Small intestine (tissue), 7 donors: ENCODE data around the gene MYH16. TPM values are rescaled to one million over a fixed set of nuclear protein-coding genes. Genes with fewer than 3 reads are reported as not detected.
A peak's percentile ranks its signal among the peaks of the same experiment; 100 is the strongest.
"Not testable (repeated sequence)": the region's sequence is repeated elsewhere in the genome, so short reads cannot be mapped to it uniquely, and the experiment has no call there.

Experiments
- DNase-seq, 2 donors: peaks; one replicate each; pipeline versions ENCODE4 v3.0.0 to v3.0.0-alpha.2; 2013
- FAIRE-seq: peaks from 2 replicates; lab custom pipeline; 2012; peaks lifted over from hg19 to GRCh38; lab: Jason Lieb, UNC
- H3K27ac ChIP-seq, 3 donors: one replicate each; pipeline ENCODE4 v1.5.1; 2013; ENCODE audit warnings: low read length in 2 of 3, mild to moderate bottlenecking in 2 of 3, control low read depth in 1 of 3, inconsistent platforms in 1 of 3, low read depth in 1 of 3, moderate library complexity in 1 of 3
- H3K27me3 ChIP-seq, 3 donors: one replicate each; pipeline ENCODE4 v1.6.1; 2013; ENCODE audit warnings: low read length in 3 of 3, inconsistent platforms in 1 of 3; ENCODE audit not compliant: control insufficient read depth in 3 of 3, insufficient read depth in 3 of 3
- H3K36me3 ChIP-seq, 3 donors: one replicate each; pipeline ENCODE4 v1.6.1; 2013; ENCODE audit warnings: low read length in 3 of 3, inconsistent platforms in 1 of 3, low read depth in 1 of 3, mild to moderate bottlenecking in 1 of 3, moderate library complexity in 1 of 3; ENCODE audit not compliant: control insufficient read depth in 3 of 3, insufficient read depth in 2 of 3
- H3K4me1 ChIP-seq, 3 donors: one replicate each; pipeline ENCODE4 v1.6.1; 2013; ENCODE audit warnings: low read length in 2 of 3, inconsistent platforms in 1 of 3, low read depth in 1 of 3, mild to moderate bottlenecking in 1 of 3, moderate library complexity in 1 of 3; ENCODE audit not compliant: control insufficient read depth in 3 of 3, insufficient read depth in 2 of 3
- H3K4me3 ChIP-seq, 3 donors: one replicate each; pipeline ENCODE4 v1.5.1; 2013; ENCODE audit warnings: low read length in 3 of 3, control low read depth in 1 of 3, inconsistent platforms in 1 of 3, low read depth in 1 of 3, mild to moderate bottlenecking in 1 of 3, moderate library complexity in 1 of 3
- H3K9me3 ChIP-seq, 2 donors: one replicate each; pipeline ENCODE4 v1.6.1; 2013; ENCODE audit warnings: low read depth in 1 of 2, low read length in 1 of 2; ENCODE audit not compliant: control insufficient read depth in 2 of 2, insufficient read depth in 1 of 2
- WGBS, 3 donors: extraction: QIAGEN DNeasy Blood & Tissue Kit; methylation state at CpG; one replicate each; pipeline ENCODE4 v1.1.7; 2013; 5-methylcytosine and 5-hydroxymethylcytosine counted together
- polyA plus RNA-seq, 4 donors: library from polyadenylated mRNA; stranded (reverse) in 3 of 4; unstranded in 1 of 4; fragments of 200-250 nt in 3 of 4; fragments of 120-200 nt in 1 of 4; gene quantifications; one replicate each; pipeline versions ENCODE4 v1.2.1 to v1.2.3, GENCODE V29; 2013
- donor health status: healthy with polysubstance abuse.
- donor health status: control.
- donor health status: control.
- donor health status: Bipolar disorder and iron deficiency.
- donor health status: healthy.

The MYH16 gene
- polyA plus RNA-seq, 4 donors, result 0.01 to 0.07 TPM; not detected in 2

DNA sequence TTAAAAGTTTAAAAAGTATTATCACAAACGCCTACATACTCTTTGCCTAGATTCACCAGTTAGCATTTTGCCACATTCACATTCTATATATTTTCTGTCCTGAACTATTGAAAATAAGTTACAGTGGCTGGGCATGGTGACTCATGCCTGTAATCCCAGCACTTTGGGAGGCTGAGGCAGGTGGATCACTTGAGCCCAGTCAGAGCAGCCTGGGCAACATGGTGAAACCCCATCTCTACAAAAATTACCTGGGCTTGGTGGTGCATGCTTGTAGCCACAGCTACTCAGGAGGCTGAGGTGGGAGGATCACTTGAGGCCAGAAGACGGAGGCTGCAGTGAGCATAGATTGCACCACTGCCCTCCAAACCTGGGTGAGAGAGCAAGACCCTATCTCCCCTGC, 58.4 kb downstream of the MYH16 start:
- peaks cover 3 to 49% (median 4%) of the 10 kb centered on the region in 3 donors for H3K36me3 ChIP-seq
- H3K4me1 ChIP-seq, result peaks cover 7 to 33% (median 11%) of the 10 kb centered on the region in 3 donors
- no peaks in the 10 kb centered on the region for H3K9me3 ChIP-seq
- no peak for FAIRE-seq
- no peaks in the 10 kb centered on the region for H3K27me3 ChIP-seq
- H3K4me3 ChIP-seq, result no peak overlapping the region
- peak in 1 of 2 donors; percentile 25 for DNase-seq
- peak overlapping the region; percentile 64 to 83 (median 79) for H3K27ac ChIP-seq
- WGBS, 3 donors, result 67 to 85% (median 78%) methylated on average over 2 of the region's 2 CpGs

DNA sequence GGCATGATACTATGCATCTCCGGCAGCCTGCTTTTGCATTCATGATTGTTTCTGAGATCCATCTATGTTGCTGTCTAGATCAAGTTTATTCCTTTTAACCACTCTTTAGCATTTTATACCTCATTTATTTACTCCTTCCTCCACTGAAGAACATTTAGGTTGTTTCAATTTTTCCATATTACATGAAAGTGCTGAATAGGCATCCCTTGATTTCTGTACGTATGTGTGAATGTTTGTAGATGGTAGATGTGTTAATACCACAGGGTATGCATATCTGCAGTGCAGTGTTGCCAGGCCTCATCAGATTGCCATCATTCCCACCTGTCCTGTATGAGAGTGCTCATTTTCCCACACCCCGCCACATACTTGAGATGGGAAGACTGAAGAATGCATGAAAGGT, 67.0 kb downstream of the MYH16 start:
- H3K9me3 ChIP-seq, result no peaks in the 10 kb centered on the region
- no peak for DNase-seq
- H3K27ac ChIP-seq, result no peak overlapping the region
- peaks cover 9 to 59% (median 26%) of the 10 kb centered on the region in 3 donors for H3K36me3 ChIP-seq
- no peak overlapping the region for H3K4me3 ChIP-seq
- FAIRE-seq, result no peak
- H3K4me1 ChIP-seq, result no peaks in the 10 kb centered on the region
- WGBS, 3 donors, result 92 to 98% (median 95%) methylated on average over 3 of the region's 3 CpGs
- H3K27me3 ChIP-seq, result no peaks in the 10 kb centered on the region

DNA sequence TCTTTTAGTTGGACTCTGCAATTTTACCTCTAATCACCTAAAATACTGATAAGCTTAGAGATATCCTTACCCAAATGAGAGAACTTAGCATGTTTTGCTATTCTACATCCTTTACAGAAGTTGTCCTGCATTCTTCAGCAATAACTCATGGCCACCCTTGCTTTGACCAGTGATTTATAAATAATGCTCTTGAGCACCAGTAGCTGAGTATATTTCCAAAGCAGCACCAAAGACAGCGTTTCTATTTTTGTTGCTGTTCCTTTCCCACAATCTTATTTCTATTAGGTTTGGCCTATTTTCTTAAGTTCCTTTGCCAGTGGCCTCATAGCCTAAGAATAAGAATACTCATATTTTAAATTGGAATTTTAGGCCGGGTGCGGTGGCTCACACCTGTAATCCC, 68.0 kb downstream of the MYH16 start:
- Histone ChIP-seq H3K4me3 (no peak overlapping the region), H3K4me1 (no peaks in the 10 kb centered on the region), H3K27ac (no peak overlapping the region), H3K27me3 (no peaks in the 10 kb centered on the region), H3K36me3 (peaks cover 9 to 57% (median 30%) of the 10 kb centered on the region in 3 donors), H3K9me3 (no peaks in the 10 kb centered on the region)
- DNase-seq (no peak), FAIRE-seq (no peak)
- 86 to 96% (median 94%) methylated on average over 3 of the region's 3 CpGs for WGBS, 3 donors

DNA sequence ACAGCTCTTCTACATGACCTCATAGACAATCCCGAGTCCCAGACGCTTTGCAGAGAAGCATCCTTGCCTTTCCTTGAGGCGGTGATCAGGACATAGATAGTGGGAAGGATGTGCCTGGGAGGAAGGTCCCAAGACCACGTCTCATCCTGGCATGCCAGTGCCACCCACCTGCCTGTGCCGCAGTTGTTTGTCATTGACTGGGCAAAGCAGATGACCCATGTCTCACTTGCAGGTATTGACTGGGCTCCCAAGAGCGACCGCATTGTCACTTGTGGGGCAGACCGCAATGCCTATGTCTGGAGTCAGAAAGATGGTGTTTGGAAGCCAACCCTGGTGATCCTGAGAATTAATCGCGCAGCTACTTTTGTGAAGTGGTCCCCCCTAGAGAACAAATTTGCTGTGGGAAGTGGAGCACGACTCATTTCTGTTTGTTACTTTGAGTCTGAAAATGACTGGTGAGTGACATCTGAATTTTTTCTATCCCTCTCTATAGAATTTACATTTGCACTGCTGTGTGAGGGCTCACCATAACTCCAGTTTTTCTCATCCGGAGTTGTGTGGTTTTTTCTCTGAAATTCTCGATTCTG, 71.5 kb downstream of the MYH16 start:
- no peaks in the 10 kb centered on the region for H3K9me3 ChIP-seq
- FAIRE-seq, result no peak
- no peak overlapping the region for H3K27ac ChIP-seq
- H3K36me3 ChIP-seq, result peaks cover 15 to 63% (median 24%) of the 10 kb centered on the region in 3 donors
- no peaks in the 10 kb centered on the region for H3K27me3 ChIP-seq
- no peak for DNase-seq
- WGBS, 3 donors, result 90 to 93% (median 92%) methylated on average over 13 of the region's 13 CpGs
- no peak overlapping the region for H3K4me3 ChIP-seq
- H3K4me1 ChIP-seq, result no peaks in the 10 kb centered on the region

DNA sequence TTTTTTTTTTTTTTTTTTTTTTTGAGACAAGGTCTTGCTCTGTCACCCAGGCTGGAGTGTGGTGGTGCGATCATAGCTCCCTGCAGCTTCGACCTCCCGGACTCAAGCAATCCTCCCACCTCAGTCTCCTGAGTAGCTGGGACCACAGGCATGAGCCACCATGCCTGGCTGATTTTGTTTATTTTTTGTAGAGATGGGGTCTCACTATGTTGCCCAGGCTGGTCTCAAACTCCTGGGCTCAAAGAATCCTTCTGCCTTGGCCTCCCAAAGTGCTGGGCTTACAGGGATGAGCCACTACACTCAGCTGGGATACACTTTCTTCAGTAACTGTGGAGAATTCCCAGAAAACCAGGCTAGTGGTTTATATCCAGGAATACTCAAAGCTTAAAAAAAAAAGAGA, 78.0 kb downstream of the MYH16 start:
- 96 to 98% (median 97%) methylated on average over 3 of the region's 3 CpGs for WGBS, 3 donors
- not testable (repeated sequence) for H3K4me3 ChIP-seq, H3K27me3 ChIP-seq, H3K27ac ChIP-seq, H3K9me3 ChIP-seq, DNase-seq, FAIRE-seq, H3K4me1 ChIP-seq
- H3K36me3 ChIP-seq, result peaks cover 18 to 80% (median 26%) of the 10 kb centered on the region in 3 donors

DNA sequence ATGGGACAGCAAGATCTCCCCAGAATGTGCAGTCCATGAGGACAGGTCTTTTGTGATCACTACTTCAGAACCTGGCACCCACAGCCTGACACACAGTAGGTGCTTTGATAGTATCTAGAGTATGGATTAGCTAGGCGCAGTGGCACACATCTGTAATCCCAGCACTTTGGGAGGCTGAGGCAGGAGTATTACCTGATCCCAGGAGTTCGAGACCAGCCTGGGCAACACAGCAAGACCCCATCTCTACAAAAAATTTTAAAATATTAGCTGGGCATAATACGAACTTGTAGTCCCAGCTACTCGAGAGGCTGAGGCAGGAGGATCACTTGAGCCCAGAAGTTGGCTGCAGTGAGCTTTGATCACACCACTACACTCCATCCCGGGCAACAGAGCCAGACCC, 79.6 kb downstream of the MYH16 start:
- no peak overlapping the region for H3K4me3 ChIP-seq
- no peaks in the 10 kb centered on the region for H3K9me3 ChIP-seq
- no peaks in the 10 kb centered on the region for H3K27me3 ChIP-seq
- WGBS, 3 donors, result 94 to 99% (median 97%) methylated on average over 5 of the region's 5 CpGs
- no peak overlapping the region for H3K27ac ChIP-seq
- no peaks in the 10 kb centered on the region for H3K4me1 ChIP-seq
- no peak for FAIRE-seq
- H3K36me3 ChIP-seq, result peaks cover 20 to 75% (median 32%) of the 10 kb centered on the region in 3 donors
- DNase-seq, result no peak

DNA sequence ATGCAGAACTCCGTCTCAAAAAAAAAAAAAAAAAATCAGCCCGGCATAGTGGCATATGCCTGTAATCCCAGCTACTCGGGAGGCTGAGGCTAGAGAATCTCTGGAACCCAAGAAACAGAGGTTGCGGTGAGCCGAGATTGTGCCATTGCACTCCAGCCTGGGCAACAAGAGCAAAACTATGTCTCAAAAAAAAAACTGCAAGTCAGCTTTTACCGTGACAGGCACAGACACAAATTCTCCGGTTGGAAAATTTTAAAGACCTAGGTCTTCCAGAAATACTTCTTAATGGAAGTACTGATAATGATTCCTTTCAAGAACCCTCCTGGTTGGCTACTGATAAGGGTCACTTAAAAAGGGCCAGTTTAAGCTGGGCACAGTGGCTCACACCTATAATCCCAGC, 82.5 kb downstream of the MYH16 start:
- no peaks in the 10 kb centered on the region for H3K27me3 ChIP-seq
- 95 to 97% (median 95%) methylated on average over 7 of the region's 7 CpGs for WGBS, 3 donors
- no peak for FAIRE-seq
- no peak overlapping the region for H3K27ac ChIP-seq
- peaks cover 32 to 82% (median 44%) of the 10 kb centered on the region in 3 donors for H3K36me3 ChIP-seq
- H3K4me3 ChIP-seq, result no peak overlapping the region
- no peak for DNase-seq
- no peaks in the 10 kb centered on the region for H3K4me1 ChIP-seq
- no peaks in the 10 kb centered on the region for H3K9me3 ChIP-seq

DNA sequence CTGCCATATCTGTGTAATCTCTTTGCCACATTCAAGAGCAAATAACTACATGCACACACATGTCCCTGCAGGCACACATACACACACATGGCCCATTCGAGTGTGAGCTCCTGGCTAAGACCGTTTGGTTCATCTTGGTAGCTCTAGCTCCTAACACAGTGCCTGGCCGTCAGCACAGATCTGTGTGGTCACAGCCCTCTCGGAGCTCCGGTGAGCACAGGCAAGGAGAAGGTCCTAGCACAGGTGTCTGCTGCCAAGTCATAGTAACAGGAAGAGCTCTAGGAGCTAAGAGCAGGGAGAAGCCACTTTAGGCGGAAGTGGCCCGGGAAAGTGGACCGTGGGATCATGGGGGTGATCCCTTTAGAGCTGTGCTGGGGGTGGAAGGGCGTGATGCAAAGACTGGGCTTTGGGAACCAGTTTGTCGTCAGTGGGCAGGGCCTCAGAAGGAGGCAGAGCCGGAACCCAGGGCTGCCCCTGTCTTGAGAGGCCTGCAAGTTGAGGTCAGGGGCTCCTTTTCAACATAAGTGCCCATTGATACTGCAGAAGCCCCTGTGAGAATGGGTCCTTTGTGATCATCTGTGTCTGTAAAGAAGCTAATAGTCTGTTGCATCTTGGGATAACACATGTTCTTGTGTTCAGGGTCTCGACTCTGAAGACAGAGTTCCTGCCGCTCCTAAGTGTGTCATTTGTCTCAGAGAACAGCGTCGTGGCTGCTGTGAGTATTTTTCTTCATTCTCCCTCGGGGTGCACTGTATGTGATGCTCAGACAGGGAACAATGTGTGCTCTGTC, 85.3 kb downstream of the MYH16 start:
- H3K27me3 ChIP-seq, result no peaks in the 10 kb centered on the region
- H3K27ac ChIP-seq, result no peak overlapping the region
- FAIRE-seq (no peak), DNase-seq (no peak)
- H3K4me3 ChIP-seq, result no peak overlapping the region
- H3K4me1 ChIP-seq, result no peaks in the 10 kb centered on the region
- H3K36me3 ChIP-seq, result peaks cover 27 to 79% (median 37%) of the 10 kb centered on the region in 3 donors
- WGBS, 3 donors, result 91 to 94% (median 93%) methylated on average over 16 of the region's 16 CpGs
- no peaks in the 10 kb centered on the region for H3K9me3 ChIP-seq
